Measurements from ENCODE around the gene MAGEA9.
"Not testable (repeated sequence)": the region's sequence is repeated elsewhere in the genome, so short reads cannot be mapped to it uniquely, and the experiment has no call there.

MAGEA9 gene

GRCh38 chrX:149781727-149782126 is at the start of gene MAGEA9:
MAGEA9 (plus strand) TSS chrX:149781930; CDS start chrX:149786211, 4,281 bp downstream.
- not testable (repeated sequence) for DNase-seq (ENCODE audit: low read depth in 2 of 3, low spot score in 2 of 3)

- not testable (repeated sequence) for DNase-seq (ENCODE audit: low read depth in 2 of 3, low spot score in 2 of 3)
These were observed 39.5 kb upstream of the MAGEA9 start for GRCh38 chrX:149742269-149742668.

GRCh38 chrX:149746390-149747007 is 35.2 kb upstream of the MAGEA9 start:
- not testable (repeated sequence) for DNase-seq (ENCODE audit: low read depth in 2 of 3, low spot score in 2 of 3)

- no peak for DNase-seq (ENCODE audit: low read depth in 2 of 3, low spot score in 2 of 3)
These were observed 24.3 kb upstream of the MAGEA9 start for GRCh38 chrX:149757206-149758067.

GRCh38 chrX:149758068-149758714 is 23.5 kb upstream of the MAGEA9 start:
- DNase-seq (ENCODE audit: low read depth in 2 of 3, low spot score in 2 of 3) = no peak

GRCh38 chrX:149758715-149759078 is 23.0 kb upstream of the MAGEA9 start:
- DNase-seq (ENCODE audit: low read depth in 2 of 3, low spot score in 2 of 3) = not testable (repeated sequence)

- DNase-seq (ENCODE audit: low read depth in 2 of 3, low spot score in 2 of 3) = no peak
These were observed 21.9 kb upstream of the MAGEA9 start for GRCh38 chrX:149759824-149760223.

GRCh38 chrX:149760965-149761364 is 20.8 kb upstream of the MAGEA9 start:
- DNase-seq (ENCODE audit: low read depth in 2 of 3, low spot score in 2 of 3) = no peak

- DNase-seq (ENCODE audit: low read depth in 2 of 3, low spot score in 2 of 3) = not testable (repeated sequence)
These were observed 19.7 kb upstream of the MAGEA9 start for GRCh38 chrX:149761858-149762674.

GRCh38 chrX:149762696-149763614 is 18.8 kb upstream of the MAGEA9 start:
- no peak for DNase-seq (ENCODE audit: low read depth in 2 of 3, low spot score in 2 of 3)

- DNase-seq (ENCODE audit: low read depth in 2 of 3, low spot score in 2 of 3) = not testable (repeated sequence)
These were observed 11.4 kb upstream of the MAGEA9 start for GRCh38 chrX:149770344-149770743.

GRCh38 chrX:149773026-149773425 is 8.7 kb upstream of the MAGEA9 start:
- DNase-seq (ENCODE audit: low read depth in 2 of 3, low spot score in 2 of 3) = not testable (repeated sequence)

GRCh38 chrX:149773768-149774167 is 8.0 kb upstream of the MAGEA9 start, which contains the start of gene HSFX1:
HSFX1 (plus strand) TSS chrX:149774068; CDS start chrX:149774682, 614 bp downstream.
- not testable (repeated sequence) for DNase-seq (ENCODE audit: low read depth in 2 of 3, low spot score in 2 of 3)

GRCh38 chrX:149777999-149778398 is 3.7 kb upstream of the MAGEA9 start:
- DNase-seq (ENCODE audit: low read depth in 2 of 3, low spot score in 2 of 3) = not testable (repeated sequence)

GRCh38 chrX:149795531-149795930 is 13.8 kb downstream of the MAGEA9 start:
- DNase-seq (ENCODE audit: low read depth in 2 of 3, low spot score in 2 of 3) = not testable (repeated sequence)

GRCh38 chrX:149799095-149799714 is 17.5 kb downstream of the MAGEA9 start:
- DNase-seq (ENCODE audit: low read depth in 2 of 3, low spot score in 2 of 3) = no peak

GRCh38 chrX:149799938-149800337 is 18.2 kb downstream of the MAGEA9 start:
- DNase-seq (ENCODE audit: low read depth in 2 of 3, low spot score in 2 of 3) = no peak

- DNase-seq (ENCODE audit: low read depth in 2 of 3, low spot score in 2 of 3) = no peak
These were observed 21.8 kb downstream of the MAGEA9 start for GRCh38 chrX:149803458-149804062.

GRCh38 chrX:149804102-149804501 is 22.4 kb downstream of the MAGEA9 start:
- DNase-seq (ENCODE audit: low read depth in 2 of 3, low spot score in 2 of 3) = no peak
